ENCODE results near the gene CIPC.
A peak's percentile ranks its signal among the peaks of the same experiment; 100 is the strongest.

CIPC gene

GRCh38 chr14:77068517-77069200, 29.4 kb upstream of the CIPC start:
- CTCF ChIA-PET, result interaction anchor here (0.5 to 5.5 kb wide), 10 partner anchors 17 to 1049 kb away, joined by 3 to 81 read pairs (median 5); no protein-coding TSS in a partner anchor
- peak overlapping the region; percentile 57 for H3K27ac ChIP-seq
- no peak for DNase-seq (ENCODE audit: low spot score)
- POLR2A ChIA-PET (ENCODE audit: low non-redundant PET), result no interaction called here
- TF ChIP-seq CTCF (conservative IDR thresholded peaks at IDR 0.05; ENCODE audit: low read depth), result peak; percentile 47

- DNase-seq (ENCODE audit: low spot score), result no peak
- no peak for TF ChIP-seq CTCF (conservative IDR thresholded peaks at IDR 0.05; ENCODE audit: low read depth)
- no peak overlapping the region for H3K27ac ChIP-seq
- CTCF ChIA-PET, result interaction anchor here (0.5 to 5.5 kb wide), 9 partner anchors 18 to 1050 kb away, joined by 3 to 81 read pairs (median 5); no protein-coding TSS in a partner anchor
- POLR2A ChIA-PET (ENCODE audit: low non-redundant PET), result interaction anchor here (0.8 kb wide), 1 partner anchor 45 kb away, joined by 3 read pairs; no protein-coding TSS in a partner anchor
These were observed 28.5 kb upstream of the CIPC start for GRCh38 chr14:77069551-77069950.

DNA sequence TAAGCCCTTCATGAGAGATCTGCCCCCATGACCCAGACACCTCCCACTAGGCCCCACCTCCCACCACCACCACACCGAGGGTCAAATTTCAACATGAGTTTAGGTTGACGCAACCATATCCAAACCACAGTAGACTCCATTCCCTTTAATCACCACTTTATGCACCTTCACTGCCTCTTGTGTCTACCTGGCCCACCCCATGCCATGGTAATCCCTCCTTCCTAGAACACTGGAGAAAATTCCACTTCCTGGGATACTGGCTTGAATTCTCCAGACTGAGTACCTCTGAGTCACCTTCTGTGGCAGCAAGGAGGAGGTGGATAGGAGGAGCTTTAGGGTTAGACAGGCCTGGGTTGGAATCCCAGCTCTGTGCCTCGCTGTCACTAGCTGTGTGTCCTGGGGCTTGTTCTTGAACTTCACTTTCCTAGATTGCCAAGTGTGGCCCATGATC, 26.1 kb upstream of the CIPC start:
- no peak for TF ChIP-seq CTCF (conservative IDR thresholded peaks at IDR 0.05; ENCODE audit: low read depth)
- CTCF ChIA-PET, result interaction anchor here (0.6 to 5.5 kb wide), 2 partner anchors 101 to 197 kb away, joined by 3 to 81 read pairs; no protein-coding TSS in a partner anchor
- peak; percentile 80 for DNase-seq (ENCODE audit: low spot score)
- POLR2A ChIA-PET (ENCODE audit: low non-redundant PET), result no interaction called here
- H3K27ac ChIP-seq, result peak overlapping the region; percentile 56

DNA sequence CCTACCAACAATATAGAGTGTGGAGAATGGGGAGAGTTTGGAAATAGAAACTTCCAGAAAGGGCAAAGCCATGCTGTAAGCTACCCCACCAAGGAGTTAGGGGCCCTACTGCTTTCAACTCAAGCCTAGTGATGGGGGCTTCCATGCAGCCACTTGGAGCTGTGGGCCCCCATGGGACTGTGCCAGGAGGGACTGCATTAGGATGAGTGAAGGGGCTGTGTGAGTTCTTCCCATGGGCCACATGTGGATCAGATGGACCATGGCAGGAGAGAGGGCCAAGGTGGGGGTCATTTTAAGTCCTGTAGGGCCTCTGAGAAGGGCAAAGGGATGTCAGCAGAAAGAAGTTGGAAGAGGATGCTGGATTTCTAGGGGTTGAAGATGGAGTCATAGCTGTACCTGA, 23.1 kb upstream of the CIPC start:
- no peak overlapping the region for H3K27ac ChIP-seq
- POLR2A ChIA-PET (ENCODE audit: low non-redundant PET), result no interaction called here
- no peak for TF ChIP-seq CTCF (conservative IDR thresholded peaks at IDR 0.05; ENCODE audit: low read depth)
- no peak for DNase-seq (ENCODE audit: low spot score)
- CTCF ChIA-PET, result interaction anchor here (1.7 kb wide), 1 partner anchor 199 kb away, joined by 8 read pairs; no protein-coding TSS in a partner anchor

- ChIA-PET POLR2A (ENCODE audit: low non-redundant PET) (no interaction called here), CTCF (interaction anchor here (0.7 to 1.7 kb wide), 3 partner anchors 128 to 200 kb away, joined by 3 to 8 read pairs (median 3); no protein-coding TSS in a partner anchor)
- peak overlapping the region; percentile 24 for H3K27ac ChIP-seq
- TF ChIP-seq CTCF (conservative IDR thresholded peaks at IDR 0.05; ENCODE audit: low read depth), result no peak
- DNase-seq (ENCODE audit: low spot score), result no peak
These were observed 21.9 kb upstream of the CIPC start for GRCh38 chr14:77076113-77076631.

GRCh38 chr14:77077040-77077439, 21.0 kb upstream of the CIPC start:
- POLR2A ChIA-PET (ENCODE audit: low non-redundant PET), result no interaction called here
- CTCF ChIA-PET, result interaction anchor here (1.0 kb wide), 1 partner anchor 129 kb away, joined by 3 read pairs; no protein-coding TSS in a partner anchor
- TF ChIP-seq CTCF (conservative IDR thresholded peaks at IDR 0.05; ENCODE audit: low read depth), result no peak
- no peak overlapping the region for H3K27ac ChIP-seq
- no peak for DNase-seq (ENCODE audit: low spot score)

Measured in RWPE1 (cell line).